Right lobe of liver (tissue), 4 donors: ENCODE measurements around the gene MARCHF10.

Source experiments
- CTCF ChIP-seq, 4 donors: fragments of 200-600 bp in 3 of 4; fragments of 450-650 bp in 1 of 4; IDR thresholded peaks; one replicate each; pipeline versions ENCODE4 v1.5.1 to v1.8.0; 2016 to 2022; ENCODE audit warnings: antibody characterized with exemption in 4 of 4, mild to moderate bottlenecking in 2 of 4
- POLR2A ChIP-seq: fragments of 450-650 bp; IDR thresholded peaks from one replicate; pipeline ENCODE4 v1.6.1; 2017; ENCODE audit warnings: antibody characterized with exemption, mild to moderate bottlenecking
- donor health status: DM: no; HTN: no; CAD: no.
- donor health status: DM: no; HTN: no; CAD: no.
- donor health status: DM: no; HTN: yes; CAD: no.

- no peak for TF ChIP-seq CTCF (IDR thresholded peaks at IDR 0.05)
- TF ChIP-seq POLR2A: no peak
Measured at GRCh38 chr17:62787366-62787765, 20.7 kb downstream of the MARCHF10 start.
